Natural killer cell (primary cell): Measurements from ENCODE around the gene ARSB. TPM values are rescaled to one million over a fixed set of nuclear protein-coding genes. Genes with fewer than 3 reads are reported as not detected.

Experiments used
- ATAC-seq, 3 donors: fragments of 150-1000 bp in 2 of 3; fragments of 200-7000 bp in 1 of 3; cut with Tn5 transposase; 1 replicate in 1 of 3; 2 replicates in 2 of 3; pipeline ENCODE4 v1.10.0; 2021; ENCODE audit warnings: mild to moderate bottlenecking in 2 of 3, moderate library complexity in 2 of 3
- DNase-seq, 2 donors: peaks; one replicate each; pipeline versions ENCODE4 v3.0.0 to v3.0.0-alpha.2; 2013 to 2021; ENCODE audit warnings: mixed read lengths in 1 of 2
- H3K27ac ChIP-seq: one replicate; pipeline ENCODE4 v1.5.1; 2013; ENCODE audit warnings: mild to moderate bottlenecking, low read length
- H3K27me3 ChIP-seq: one replicate; pipeline ENCODE4 v1.6.1; 2013; ENCODE audit warnings: low read length; ENCODE audit not compliant: control insufficient read depth, insufficient read depth
- H3K36me3 ChIP-seq: one replicate; pipeline ENCODE4 v1.6.1; 2013; ENCODE audit warnings: low read length; ENCODE audit not compliant: control insufficient read depth, insufficient read depth
- H3K4me1 ChIP-seq: one replicate; pipeline ENCODE4 v1.6.1; 2013; ENCODE audit warnings: low read length; ENCODE audit not compliant: control insufficient read depth, insufficient read depth
- H3K4me3 ChIP-seq: one replicate; pipeline ENCODE4 v1.5.1; 2013; ENCODE audit warnings: low read length
- H3K9me3 ChIP-seq: one replicate; pipeline ENCODE4 v1.6.1; 2013; ENCODE audit warnings: low read length; ENCODE audit not compliant: control insufficient read depth, insufficient read depth
- H3K27ac Mint-ChIP-seq, 2 donors: one replicate each; pipeline ENCODE4 v1.8.0; 2022; ENCODE audit warnings: mild to moderate bottlenecking in 2 of 2, mixed read lengths in 2 of 2, moderate library complexity in 1 of 2
- H3K27me3 Mint-ChIP-seq, 2 donors: one replicate each; pipeline ENCODE4 v1.8.0; 2022; ENCODE audit warnings: low read depth in 2 of 2, mixed read lengths in 2 of 2
- H3K36me3 Mint-ChIP-seq: one replicate; pipeline ENCODE4 v1.8.0; 2022; ENCODE audit warnings: mixed read lengths
- H3K4me1 Mint-ChIP-seq, 2 donors: one replicate each; pipeline ENCODE4 v1.8.0; 2022; ENCODE audit warnings: mixed read lengths in 2 of 2
- H3K4me3 Mint-ChIP-seq: one replicate; pipeline ENCODE4 v1.8.0; 2022; ENCODE audit warnings: mild to moderate bottlenecking, moderate library complexity, mixed read lengths
- H3K9me3 Mint-ChIP-seq, 2 donors: one replicate each; pipeline ENCODE4 v1.8.0; 2022; ENCODE audit warnings: mixed read lengths in 2 of 2
- WGBS: methylation state at CpG from one replicate; pipeline ENCODE4 v1.1.7; 2013; ENCODE audit warnings: missing lambda C conversion rate; ENCODE audit not compliant: insufficient coverage; 5-methylcytosine and 5-hydroxymethylcytosine counted together
- intact Hi-C: fragments of 100-400 bp; cut with micrococcal nuclease; formaldehyde crosslinking; loops from one replicate; pipeline ENCODE4 v1.14.2; 2022
- total RNA-seq, 4 donors: library from RNA; stranded (reverse); fragments of 120-200 nt in 1 of 4; gene quantifications; one replicate each; pipeline versions ENCODE4 v1.2.3 to v1.2.4, GENCODE V29; 2013 to 2022
- TF ChIP-seq, protein P1 (sequence below): fragments of 200-600 bp; IDR thresholded peaks from one replicate; pipeline ENCODE4 v1.8.0; 2022; ENCODE audit warnings: antibody characterized with exemption

The ARSB gene
- total RNA-seq, 3 donors from 2014 or later (not counting 1 experiment from before 2014, with no cell fraction given) = 8.6 to 12.8 (median 8.9) TPM

DNA sequence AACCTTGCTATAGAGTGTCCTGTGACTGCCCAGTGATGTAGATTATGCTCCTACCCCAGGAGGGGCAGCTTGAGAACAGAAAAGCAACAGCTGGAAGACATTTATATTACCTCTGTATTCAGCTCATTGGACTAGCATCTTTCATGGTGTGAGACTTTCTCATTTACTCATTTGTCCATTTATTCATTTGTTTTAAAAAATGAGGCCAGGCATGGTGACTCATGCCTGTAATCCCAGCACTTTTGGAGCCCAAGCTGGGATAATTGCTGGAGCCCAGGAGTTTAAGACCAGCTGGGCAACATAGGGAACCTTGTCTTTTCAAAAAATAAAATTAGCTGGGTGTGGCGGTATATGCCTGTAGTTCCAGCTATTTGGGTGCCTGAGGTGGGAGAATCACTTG, 206.6 kb downstream of the ARSB start:
- intact Hi-C loops = no loop called here
- Histone ChIP-seq H3K36me3 (no peaks in the 10 kb centered on the region), H3K27ac (no peak overlapping the region), H3K9me3 (no peaks in the 10 kb centered on the region), H3K4me1 (peaks cover 3% of the 10 kb centered on the region), H3K27me3 (no peaks in the 10 kb centered on the region), H3K4me3 (no peak overlapping the region)
- no peak overlapping the region for H3K27ac Mint-ChIP-seq
- WGBS = 100% methylated on average over 1 of the region's 1 CpG
- H3K4me3 Mint-ChIP-seq = no peak overlapping the region
- peaks cover 25% of the 10 kb centered on the region for H3K36me3 Mint-ChIP-seq
- H3K4me1 Mint-ChIP-seq = peaks cover 6% of the 10 kb centered on the region in 2 donors
- H3K9me3 Mint-ChIP-seq = no peaks in the 10 kb centered on the region
- peaks cover 4 to 31% of the 10 kb centered on the region in 2 donors for H3K27me3 Mint-ChIP-seq
- DNase-seq (no peak), ATAC-seq (no peak)
- TF ChIP-seq, protein P1, sequence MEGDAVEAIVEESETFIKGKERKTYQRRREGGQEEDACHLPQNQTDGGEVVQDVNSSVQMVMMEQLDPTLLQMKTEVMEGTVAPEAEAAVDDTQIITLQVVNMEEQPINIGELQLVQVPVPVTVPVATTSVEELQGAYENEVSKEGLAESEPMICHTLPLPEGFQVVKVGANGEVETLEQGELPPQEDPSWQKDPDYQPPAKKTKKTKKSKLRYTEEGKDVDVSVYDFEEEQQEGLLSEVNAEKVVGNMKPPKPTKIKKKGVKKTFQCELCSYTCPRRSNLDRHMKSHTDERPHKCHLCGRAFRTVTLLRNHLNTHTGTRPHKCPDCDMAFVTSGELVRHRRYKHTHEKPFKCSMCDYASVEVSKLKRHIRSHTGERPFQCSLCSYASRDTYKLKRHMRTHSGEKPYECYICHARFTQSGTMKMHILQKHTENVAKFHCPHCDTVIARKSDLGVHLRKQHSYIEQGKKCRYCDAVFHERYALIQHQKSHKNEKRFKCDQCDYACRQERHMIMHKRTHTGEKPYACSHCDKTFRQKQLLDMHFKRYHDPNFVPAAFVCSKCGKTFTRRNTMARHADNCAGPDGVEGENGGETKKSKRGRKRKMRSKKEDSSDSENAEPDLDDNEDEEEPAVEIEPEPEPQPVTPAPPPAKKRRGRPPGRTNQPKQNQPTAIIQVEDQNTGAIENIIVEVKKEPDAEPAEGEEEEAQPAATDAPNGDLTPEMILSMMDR = no peak

DNA sequence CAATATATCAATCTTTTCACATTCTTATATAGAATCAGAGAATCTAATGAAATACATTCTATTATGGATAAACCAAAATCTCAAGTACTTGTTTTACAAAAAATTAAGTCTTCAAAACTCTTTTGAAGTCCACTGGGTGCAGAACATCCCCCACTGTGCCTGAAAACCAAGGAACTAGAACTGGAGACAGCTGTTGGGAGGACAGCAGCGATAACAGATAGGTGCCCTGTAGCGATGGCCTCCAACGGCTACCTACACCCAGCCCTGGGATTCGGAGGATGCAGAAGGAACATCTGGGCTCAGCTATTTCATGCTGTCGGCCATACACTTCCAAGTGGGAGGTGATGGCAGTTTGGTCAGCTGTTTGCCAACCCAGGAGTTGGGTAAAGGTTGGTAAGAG, 207.2 kb downstream of the ARSB start:
- H3K9me3 Mint-ChIP-seq = no peaks in the 10 kb centered on the region
- Histone ChIP-seq H3K9me3 (no peaks in the 10 kb centered on the region), H3K4me3 (no peak overlapping the region), H3K4me1 (no peaks in the 10 kb centered on the region), H3K36me3 (no peaks in the 10 kb centered on the region), H3K27ac (no peak overlapping the region), H3K27me3 (no peaks in the 10 kb centered on the region)
- peaks cover 4 to 25% of the 10 kb centered on the region in 2 donors for H3K27me3 Mint-ChIP-seq
- DNase-seq (no peak), ATAC-seq (no peak)
- H3K4me3 Mint-ChIP-seq = no peak overlapping the region
- no peak overlapping the region for H3K27ac Mint-ChIP-seq
- TF ChIP-seq, protein P1 = no peak
- H3K4me1 Mint-ChIP-seq = no peaks in the 10 kb centered on the region
- WGBS = over 99% methylated on average over 5 of the region's 5 CpGs
- intact Hi-C loops = no loop called here
- peaks cover 25% of the 10 kb centered on the region for H3K36me3 Mint-ChIP-seq

DNA sequence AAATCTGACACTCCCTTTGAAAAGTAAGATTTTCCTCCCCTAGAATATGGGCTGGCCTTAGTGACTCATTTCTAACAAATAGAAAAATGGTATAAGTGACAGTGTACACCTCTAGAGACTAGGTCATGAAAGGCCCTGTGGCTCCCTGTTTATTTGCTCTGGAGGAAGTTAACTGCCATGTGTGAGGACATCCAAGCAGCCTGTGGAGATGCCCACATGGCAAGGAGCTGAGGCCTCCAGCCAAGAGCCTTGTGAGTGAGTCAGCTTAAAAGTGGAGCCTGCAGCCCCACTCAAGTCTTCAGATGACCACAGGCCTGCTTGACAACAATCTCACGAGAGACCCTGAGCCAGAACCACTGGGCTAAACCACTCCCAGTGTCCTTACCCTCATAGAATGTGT, 208.5 kb downstream of the ARSB start:
- no peak overlapping the region for H3K27ac ChIP-seq
- H3K9me3 Mint-ChIP-seq = no peaks in the 10 kb centered on the region
- TF ChIP-seq, protein P1 = no peak
- no peaks in the 10 kb centered on the region for H3K9me3 ChIP-seq
- H3K4me3 Mint-ChIP-seq = no peak overlapping the region
- no peak overlapping the region for H3K27ac Mint-ChIP-seq
- H3K36me3 ChIP-seq = no peaks in the 10 kb centered on the region
- no peak overlapping the region for H3K4me3 ChIP-seq
- intact Hi-C loops = no loop called here
- no peak for DNase-seq
- no peaks in the 10 kb centered on the region for H3K27me3 ChIP-seq
- H3K27me3 Mint-ChIP-seq = peaks cover 4 to 15% of the 10 kb centered on the region in 2 donors
- ATAC-seq = no peak
- peaks cover 2% of the 10 kb centered on the region for H3K4me1 ChIP-seq
- WGBS = 60% methylated on average over 1 of the region's 1 CpG
- H3K36me3 Mint-ChIP-seq = peaks cover 24% of the 10 kb centered on the region
- peaks cover 3 to 4% of the 10 kb centered on the region in 2 donors for H3K4me1 Mint-ChIP-seq

DNA sequence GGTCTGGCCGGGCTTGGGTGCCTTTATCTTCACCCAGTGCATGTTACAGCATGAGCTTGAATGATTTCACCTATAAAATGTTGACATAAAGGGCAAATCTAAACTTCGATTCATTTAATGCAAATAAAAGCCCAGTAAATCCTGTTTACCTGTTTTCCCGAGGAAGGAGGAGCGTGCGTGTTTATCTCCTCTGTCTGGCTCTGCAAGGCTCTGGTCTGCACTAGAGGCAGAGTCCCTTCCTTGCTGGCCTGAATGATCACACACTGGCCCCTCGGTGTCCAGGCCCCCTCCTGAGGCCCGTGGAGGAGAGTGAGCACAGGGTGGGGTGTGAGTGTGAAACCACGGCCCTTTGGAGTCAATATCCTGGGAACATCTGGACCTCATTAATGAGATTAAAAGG, 211.5 kb downstream of the ARSB start:
- 86% methylated on average over 8 of the region's 8 CpGs for WGBS
- H3K36me3 Mint-ChIP-seq = no peaks in the 10 kb centered on the region
- no peaks in the 10 kb centered on the region for H3K27me3 ChIP-seq
- no peak overlapping the region for H3K4me3 ChIP-seq
- peaks cover 5 to 6% of the 10 kb centered on the region in 2 donors for H3K4me1 Mint-ChIP-seq
- no peak overlapping the region for H3K27ac ChIP-seq
- H3K9me3 ChIP-seq = no peaks in the 10 kb centered on the region
- H3K27me3 Mint-ChIP-seq = no peaks in the 10 kb centered on the region
- H3K36me3 ChIP-seq = no peaks in the 10 kb centered on the region
- no peaks in the 10 kb centered on the region for H3K9me3 Mint-ChIP-seq
- no peak overlapping the region for H3K4me3 Mint-ChIP-seq
- no peak for DNase-seq
- TF ChIP-seq, protein P1 = no peak
- ATAC-seq = no peak
- no peak overlapping the region for H3K27ac Mint-ChIP-seq
- intact Hi-C loops = no loop called here
- peaks cover 2% of the 10 kb centered on the region for H3K4me1 ChIP-seq
